Islet precursor cell (in vitro differentiated cells): ENCODE data around the gene LMBRD1.
"Not testable (repeated sequence)": the region's sequence is repeated elsewhere in the genome, so short reads cannot be mapped to it uniquely, and the experiment has no call there.

ENCODE experiments used
- DNase-seq: peaks from one replicate; pipeline ENCODE4 v3.0.0-alpha.2; 2018

Gene LMBRD1

GRCh38 chr6:69796642-69797390 lies at the start of gene LMBRD1:
Gene LMBRD1, minus strand, starts transcription at chr6:69797010. Its CDS starts 129 bp downstream, at chr6:69796881.
- DNase-seq = peak; percentile 99

- no peak for DNase-seq
Observed at GRCh38 chr6:69846312-69846711, 49.5 kb upstream of the LMBRD1 start.

DNA sequence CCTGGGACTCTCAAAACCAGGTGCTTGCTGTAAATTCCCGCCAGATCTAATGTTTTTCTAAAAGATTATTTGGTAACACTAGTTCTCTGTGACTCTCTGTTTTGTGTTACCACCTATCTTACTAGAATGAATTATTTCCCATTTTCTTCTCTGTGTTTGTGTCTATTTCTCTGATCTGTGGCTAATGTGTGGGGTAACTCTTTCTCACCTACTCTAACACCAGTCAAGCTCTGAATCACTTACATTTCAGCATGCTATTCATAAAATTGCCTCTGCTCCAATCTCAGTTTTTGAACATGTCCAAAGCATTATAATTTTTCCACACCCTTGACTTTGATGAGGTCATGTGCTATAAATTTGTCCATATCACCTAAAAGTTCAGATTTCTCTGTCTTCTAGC lies 46.4 kb upstream of the LMBRD1 start:
- no peak for DNase-seq

DNA sequence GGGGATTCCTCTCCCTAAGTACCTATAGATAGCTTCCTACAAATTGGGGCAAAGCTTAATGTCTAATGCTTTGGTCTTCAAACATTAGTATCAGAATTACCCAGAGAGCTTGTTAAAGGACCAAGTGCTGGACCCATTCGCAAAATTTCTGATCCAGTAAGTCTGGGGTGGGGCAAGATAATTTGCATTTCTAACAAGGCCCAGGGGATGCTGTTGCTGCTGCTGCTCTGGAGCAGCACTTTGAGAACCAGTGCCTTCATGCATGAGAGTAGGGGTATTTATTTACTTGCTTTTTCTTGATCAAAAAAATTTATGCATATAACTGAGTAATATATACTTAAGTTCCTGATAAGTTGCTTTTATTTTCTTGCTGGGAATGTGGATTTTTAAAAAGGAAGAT lies 45.1 kb upstream of the LMBRD1 start:
- no peak for DNase-seq

DNA sequence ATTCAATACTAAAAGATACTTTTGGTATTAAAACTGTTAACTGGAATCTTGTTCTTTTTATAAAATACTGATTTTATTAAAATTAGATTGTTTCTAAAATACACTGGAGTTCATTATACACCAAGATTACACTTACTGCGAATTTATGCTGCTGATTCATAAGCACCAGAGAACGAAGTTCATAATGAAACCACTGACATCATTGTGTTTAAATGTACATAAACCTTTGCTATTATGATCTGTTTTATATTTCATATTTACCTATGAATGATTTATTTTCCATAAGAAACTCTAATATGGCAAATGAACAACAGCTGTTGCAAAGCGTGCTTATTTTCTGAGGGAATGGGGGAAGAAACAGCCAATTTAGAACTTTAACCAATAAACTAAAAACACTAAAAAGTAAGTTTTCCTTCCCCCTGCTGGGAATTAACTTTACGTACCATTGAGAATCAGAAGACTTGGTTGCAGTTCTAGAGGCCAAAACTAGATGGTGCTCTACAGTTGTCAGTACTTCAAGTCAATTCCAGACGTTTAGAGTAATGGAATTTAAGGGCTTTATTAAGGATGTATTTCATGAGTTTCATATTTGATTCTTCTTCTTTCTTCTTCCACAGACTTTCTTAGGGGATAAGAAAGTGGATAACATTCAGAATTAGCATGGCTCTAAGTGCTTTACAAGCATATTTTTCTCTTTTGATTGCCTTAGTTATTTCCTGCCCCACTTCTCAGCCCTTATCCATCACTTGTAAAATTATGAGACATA lies 38.8 kb upstream of the LMBRD1 start:
- no peak for DNase-seq

DNA sequence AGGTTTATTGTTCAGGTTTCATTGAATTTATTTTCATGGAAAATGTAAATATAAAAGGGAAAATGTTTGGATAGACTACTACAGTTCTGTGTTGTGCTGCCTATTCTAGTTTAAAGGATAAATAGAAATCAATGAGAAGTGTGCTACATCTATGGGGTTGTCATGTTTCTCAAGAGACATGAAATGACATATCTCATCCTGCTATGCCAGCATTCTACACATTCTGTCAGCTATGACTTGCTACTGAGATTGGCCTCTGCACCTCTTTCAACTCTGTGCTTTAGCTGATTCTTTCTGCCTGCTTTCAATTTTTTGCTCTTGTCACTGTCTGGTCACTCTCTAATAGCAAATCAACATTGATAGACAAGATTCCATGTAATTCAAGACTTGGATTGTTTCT lies 35.7 kb upstream of the LMBRD1 start:
- DNase-seq = no peak

GRCh38 chr6:69827276-69827893 lies 30.6 kb upstream of the LMBRD1 start:
- no peak for DNase-seq

- DNase-seq = no peak
Observed at GRCh38 chr6:69825904-69826303, 29.1 kb upstream of the LMBRD1 start.

DNA sequence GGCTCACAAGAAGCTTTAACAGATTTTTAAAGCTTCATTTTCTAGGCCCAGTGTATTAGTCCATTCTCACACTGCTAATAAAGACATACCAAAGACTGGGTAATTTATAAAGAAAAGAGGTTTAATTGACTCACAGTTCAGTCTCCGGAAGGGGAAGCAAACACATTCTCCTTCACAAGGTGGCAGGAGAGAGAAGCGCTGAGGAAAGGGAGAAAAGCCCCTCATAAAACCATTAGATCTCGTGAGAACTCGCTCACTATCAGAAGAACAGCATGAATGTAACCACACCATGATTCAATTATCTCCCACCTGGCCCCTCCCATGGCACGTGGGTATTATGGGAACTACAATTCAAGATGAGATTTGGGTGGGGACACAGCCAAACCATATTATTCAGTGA lies 27.5 kb upstream of the LMBRD1 start:
- not testable (repeated sequence) for DNase-seq

DNA sequence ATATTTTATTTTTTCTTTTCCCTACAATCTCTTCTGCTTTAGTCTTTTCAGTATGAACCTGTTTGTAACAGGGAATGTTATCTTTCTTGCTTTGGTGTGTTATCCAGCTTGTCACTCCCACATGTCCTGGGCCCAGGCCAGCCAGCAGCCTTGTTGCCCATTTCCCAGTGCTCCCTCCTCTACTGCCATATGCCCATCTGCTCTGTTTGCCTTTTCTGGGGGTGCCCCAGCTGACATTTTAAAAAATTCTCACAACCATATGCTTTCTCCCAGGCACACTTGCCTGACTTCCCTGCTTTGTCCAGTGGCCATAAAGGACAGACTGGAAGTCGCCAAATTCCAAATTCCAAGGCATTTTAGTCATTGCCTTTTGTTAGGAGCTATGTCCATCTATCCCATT lies 23.6 kb upstream of the LMBRD1 start:
- no peak for DNase-seq

DNA sequence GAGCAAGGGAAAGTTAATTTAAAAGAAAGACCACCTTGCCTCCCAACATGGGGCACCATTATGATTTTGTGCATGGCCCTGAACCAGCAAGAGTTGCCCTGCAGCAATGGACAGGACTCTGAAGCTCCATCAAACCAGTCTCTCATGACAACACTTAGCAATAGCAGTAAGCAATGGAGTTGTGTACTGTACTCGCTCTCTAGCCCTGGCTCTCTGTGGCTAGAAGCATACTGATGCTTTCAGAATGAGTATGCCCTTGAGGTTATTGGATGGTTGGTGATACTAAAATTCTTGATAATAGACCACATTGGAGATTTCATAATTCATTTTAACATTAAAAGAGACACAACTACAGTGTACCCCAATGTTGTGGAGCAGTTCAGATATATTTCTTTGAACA lies 23.2 kb upstream of the LMBRD1 start:
- no peak for DNase-seq

- DNase-seq = no peak
Observed at GRCh38 chr6:69819138-69819537, 22.3 kb upstream of the LMBRD1 start.

DNA sequence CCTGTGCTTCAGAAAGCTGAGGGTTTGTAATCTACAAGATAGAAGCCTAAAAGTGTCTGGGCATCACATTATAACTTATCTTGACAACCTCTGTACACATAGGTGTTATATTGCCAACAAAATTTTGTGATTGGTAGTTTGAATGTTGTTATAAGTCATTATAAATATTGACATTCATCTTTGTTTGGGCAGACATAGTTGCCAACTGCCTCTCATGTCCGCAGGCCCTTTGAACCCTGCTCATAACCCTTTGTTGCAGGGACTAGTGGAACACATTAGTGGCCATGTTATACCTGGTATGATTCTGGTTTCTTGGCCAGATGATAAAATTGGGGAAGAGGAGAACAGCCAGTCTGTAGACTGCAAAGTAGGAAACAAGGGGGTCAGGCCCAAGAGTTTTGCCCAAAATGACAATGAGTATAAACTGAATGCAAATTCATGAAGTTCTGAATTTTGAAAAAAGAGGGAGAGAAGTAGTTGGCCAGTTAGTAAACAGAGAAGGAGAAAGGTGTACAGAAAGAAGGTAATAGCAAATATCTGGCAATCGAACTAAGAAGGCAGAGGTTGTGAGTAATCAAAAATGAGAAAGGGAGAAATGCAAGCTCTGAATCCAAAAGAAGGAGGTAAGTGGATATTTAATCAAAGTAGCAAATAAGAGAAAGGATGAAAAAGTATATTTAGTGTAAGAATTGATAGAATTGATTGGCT lies 21.6 kb upstream of the LMBRD1 start:
- DNase-seq = no peak

DNA sequence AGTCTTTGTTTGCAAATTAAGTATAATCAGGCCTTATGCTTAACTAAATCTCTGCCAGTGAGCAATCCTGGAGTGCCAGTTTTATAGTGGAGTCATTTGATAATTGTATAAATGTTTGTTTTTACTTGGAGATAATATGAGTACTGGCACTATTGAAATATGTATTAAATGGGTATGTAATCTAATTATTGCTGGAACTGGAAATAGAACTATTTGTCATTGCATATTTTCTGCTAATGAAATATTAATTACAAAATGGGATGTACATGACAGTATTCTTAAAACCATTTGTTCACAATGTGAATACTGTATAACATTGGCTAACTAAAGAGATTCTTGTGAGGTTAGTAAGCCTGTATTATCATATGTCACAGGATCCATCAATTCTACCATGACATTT lies 20.5 kb upstream of the LMBRD1 start:
- no peak for DNase-seq

GRCh38 chr6:69816569-69816968 lies 19.8 kb upstream of the LMBRD1 start:
- no peak for DNase-seq

- DNase-seq = no peak
Observed at GRCh38 chr6:69816026-69816425, 19.2 kb upstream of the LMBRD1 start.

DNA sequence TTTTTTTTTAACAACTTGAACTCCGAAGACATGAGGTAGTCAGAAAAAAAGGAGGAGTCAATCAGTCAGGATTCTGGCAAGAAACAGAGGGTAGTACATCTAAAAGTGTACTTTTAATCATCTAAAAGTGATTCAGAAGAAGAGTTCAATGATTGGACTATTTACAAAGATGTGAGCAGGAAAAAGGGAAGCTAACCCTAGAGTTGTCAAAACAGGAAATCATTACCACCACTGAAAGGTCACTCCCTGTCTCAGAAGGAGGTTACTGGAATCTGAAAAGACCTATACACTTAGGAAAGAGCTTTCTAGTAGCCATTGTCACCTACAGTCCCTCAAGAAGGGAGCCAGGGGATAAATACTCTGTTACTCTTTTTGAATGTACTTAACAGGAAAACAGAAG lies 16.7 kb upstream of the LMBRD1 start:
- no peak for DNase-seq

GRCh38 chr6:69812746-69813427 lies 16.1 kb upstream of the LMBRD1 start:
- DNase-seq = no peak

DNA sequence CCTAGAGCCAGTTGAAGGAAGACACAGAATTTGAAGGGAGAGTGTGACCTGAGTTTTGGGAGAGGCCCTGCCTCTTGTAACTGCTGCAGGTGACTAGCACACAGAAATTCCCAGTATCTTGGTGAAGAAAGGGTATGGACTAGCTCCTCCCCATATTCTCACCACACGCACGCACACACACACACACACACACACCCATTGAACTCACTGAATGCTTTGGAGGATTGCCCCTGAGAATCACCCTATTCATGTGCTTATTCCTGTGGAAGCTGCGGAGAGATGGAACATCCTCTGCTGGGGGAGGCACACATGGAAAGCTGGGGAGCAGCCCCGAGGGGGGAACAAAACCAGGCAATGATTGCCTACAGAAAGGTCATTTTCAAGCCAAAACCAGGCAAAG lies 6.2 kb upstream of the LMBRD1 start:
- DNase-seq = no peak

DNA sequence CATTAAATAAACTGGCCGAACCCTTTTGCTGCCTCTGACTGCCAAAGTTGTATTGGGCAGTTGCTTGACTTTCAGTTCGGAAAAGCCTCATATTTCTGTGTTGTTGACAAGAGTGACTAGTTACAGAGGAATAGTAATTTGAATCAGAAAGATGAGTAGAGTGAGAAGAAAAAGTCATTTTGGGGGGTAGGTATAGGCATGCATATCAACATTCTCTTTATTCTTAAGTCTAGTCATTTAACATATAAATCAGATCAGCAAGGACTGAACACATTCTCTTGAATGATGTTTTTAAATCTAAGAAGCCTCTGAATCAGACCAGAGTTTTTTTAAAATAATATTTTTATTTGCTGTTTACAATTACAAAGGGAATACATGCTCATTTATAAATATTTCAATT lies 4.9 kb upstream of the LMBRD1 start:
- DNase-seq = no peak

DNA sequence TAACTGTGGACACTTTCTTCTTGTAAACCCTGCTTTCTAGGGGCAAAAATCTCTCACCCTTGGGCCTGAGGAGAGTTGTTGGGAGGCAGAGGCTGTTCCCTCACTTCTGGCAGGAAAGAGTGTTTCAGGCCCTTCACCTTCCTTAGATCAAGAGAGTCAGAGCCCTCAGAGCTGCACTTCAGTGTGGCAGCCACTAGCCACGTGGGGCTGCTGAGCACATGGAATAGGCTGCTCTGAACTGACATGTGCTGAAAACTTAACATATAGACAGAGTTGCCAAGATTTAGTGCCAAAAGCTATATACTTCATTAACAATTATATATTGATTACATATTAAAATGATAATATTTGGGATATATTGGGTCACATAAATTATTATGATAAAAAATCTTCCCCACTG lies 4.4 kb upstream of the LMBRD1 start:
- no peak for DNase-seq

GRCh38 chr6:69798796-69799195 lies 2.0 kb upstream of the LMBRD1 start:
- not testable (repeated sequence) for DNase-seq
